ENCODE results near the gene LRRC8B.

LRRC8B gene

GRCh38 chr1:89547563-89548116 lies 23.0 kb downstream of the LRRC8B start:
- DNase-seq (ENCODE audit: low read depth) = no peak

- no peak for DNase-seq (ENCODE audit: low read depth)
These were observed 23.7 kb downstream of the LRRC8B start for GRCh38 chr1:89548122-89548857.

GRCh38 chr1:89550995-89551394 lies 26.4 kb downstream of the LRRC8B start:
- DNase-seq (ENCODE audit: low read depth) = no peak

GRCh38 chr1:89552471-89553081 lies 27.9 kb downstream of the LRRC8B start:
- no peak for DNase-seq (ENCODE audit: low read depth)

GRCh38 chr1:89553157-89553556 lies 28.5 kb downstream of the LRRC8B start:
- no peak for DNase-seq (ENCODE audit: low read depth)

- DNase-seq (ENCODE audit: low read depth) = no peak
These were observed 30.9 kb downstream of the LRRC8B start for GRCh38 chr1:89555550-89555949.

- DNase-seq (ENCODE audit: low read depth) = no peak
These were observed 32.3 kb downstream of the LRRC8B start for GRCh38 chr1:89556726-89557444.

- no peak for DNase-seq (ENCODE audit: low read depth)
These were observed 32.8 kb downstream of the LRRC8B start for GRCh38 chr1:89557445-89557825.

- DNase-seq (ENCODE audit: low read depth) = no peak
These were observed 33.3 kb downstream of the LRRC8B start for GRCh38 chr1:89557956-89558355.

- no peak for DNase-seq (ENCODE audit: low read depth)
These were observed 39.5 kb downstream of the LRRC8B start for GRCh38 chr1:89563957-89564604.

- no peak for DNase-seq (ENCODE audit: low read depth)
These were observed 40.9 kb downstream of the LRRC8B start for GRCh38 chr1:89565521-89565920.

- DNase-seq (ENCODE audit: low read depth) = no peak
These were observed 42.1 kb downstream of the LRRC8B start for GRCh38 chr1:89566761-89567174.

- DNase-seq (ENCODE audit: low read depth) = no peak
These were observed 43.2 kb downstream of the LRRC8B start for GRCh38 chr1:89567797-89568196.

GRCh38 chr1:89573410-89573809 lies 48.8 kb downstream of the LRRC8B start:
- no peak for DNase-seq (ENCODE audit: low read depth)

GRCh38 chr1:89574621-89575020 lies 50.0 kb downstream of the LRRC8B start:
- no peak for DNase-seq (ENCODE audit: low read depth)

GRCh38 chr1:89575207-89575606 lies 50.6 kb downstream of the LRRC8B start:
- no peak for DNase-seq (ENCODE audit: low read depth)

GRCh38 chr1:89576013-89576412 lies 51.4 kb downstream of the LRRC8B start:
- DNase-seq (ENCODE audit: low read depth) = no peak

GRCh38 chr1:89578151-89578550 lies 53.5 kb downstream of the LRRC8B start:
- no peak for DNase-seq (ENCODE audit: low read depth)

- no peak for DNase-seq (ENCODE audit: low read depth)
These were observed 54.5 kb downstream of the LRRC8B start for GRCh38 chr1:89578946-89579684.

GRCh38 chr1:89580036-89580435 lies 55.4 kb downstream of the LRRC8B start:
- DNase-seq (ENCODE audit: low read depth) = no peak

GRCh38 chr1:89581859-89582258 lies 57.2 kb downstream of the LRRC8B start:
- DNase-seq (ENCODE audit: low read depth) = no peak

GRCh38 chr1:89582571-89582970 lies 57.9 kb downstream of the LRRC8B start:
- no peak for DNase-seq (ENCODE audit: low read depth)

All from activated gamma-delta T cell treated with anti-CD3 and anti-CD28 coated beads, Interleukin-2, amount 50 U/mL, for 16 hours (primary cell).